Effector memory CD8-positive, alpha-beta T cell (primary cell): Measurements from ENCODE around the gene FAIM2.

Experiments used
- ATAC-seq: fragments of 150-1000 bp; cut with Tn5 transposase; replicated peaks from 2 replicates; pipeline ENCODE4 v1.10.0; 2021; ENCODE audit warnings: mild to moderate bottlenecking, moderate library complexity
- DNase-seq, 3 experiments: peaks; one replicate each; pipeline ENCODE4 v3.0.0; 2021
- H3K27ac Mint-ChIP-seq, 2 donors: one replicate each; pipeline ENCODE4 v1.8.0; 2022; ENCODE audit warnings: mild to moderate bottlenecking in 2 of 2, mixed read lengths in 2 of 2, moderate library complexity in 2 of 2
- H3K27me3 Mint-ChIP-seq, 2 donors: one replicate each; pipeline ENCODE4 v1.8.0; 2022; ENCODE audit warnings: mixed read lengths in 2 of 2
- H3K36me3 Mint-ChIP-seq: one replicate; pipeline ENCODE4 v1.8.0; 2022; ENCODE audit warnings: mild to moderate bottlenecking, moderate library complexity, mixed read lengths; ENCODE audit not compliant: insufficient read depth
- H3K4me1 Mint-ChIP-seq, 2 donors: one replicate each; pipeline ENCODE4 v1.8.0; 2022; ENCODE audit warnings: low read depth in 2 of 2, mixed read lengths in 2 of 2
- H3K4me3 Mint-ChIP-seq, 2 donors: one replicate each; pipeline ENCODE4 v1.8.0; 2022; ENCODE audit warnings: mild to moderate bottlenecking in 2 of 2, mixed read lengths in 2 of 2, moderate library complexity in 2 of 2
- H3K9me3 Mint-ChIP-seq, 2 donors: one replicate each; pipeline ENCODE4 v1.8.0; 2022; ENCODE audit warnings: mixed read lengths in 2 of 2

The FAIM2 gene

GRCh38 chr12:49920241-49920914, 16.7 kb upstream of the FAIM2 start:
- H3K9me3 Mint-ChIP-seq, result no peaks in the 10 kb centered on the region
- no peak overlapping the region for H3K27ac Mint-ChIP-seq
- DNase-seq (no peak), ATAC-seq (no peak)
- H3K36me3 Mint-ChIP-seq, result no peaks in the 10 kb centered on the region
- H3K4me1 Mint-ChIP-seq, result no peaks in the 10 kb centered on the region
- H3K27me3 Mint-ChIP-seq, result peaks cover 20 to 53% of the 10 kb centered on the region in 2 donors
- H3K4me3 Mint-ChIP-seq, result no peak overlapping the region

- ATAC-seq (no peak), DNase-seq (no peak)
- H3K27ac Mint-ChIP-seq, result no peak overlapping the region
- H3K27me3 Mint-ChIP-seq, result peaks cover 20 to 51% of the 10 kb centered on the region in 2 donors
- no peaks in the 10 kb centered on the region for H3K36me3 Mint-ChIP-seq
- H3K4me3 Mint-ChIP-seq, result no peak overlapping the region
- no peaks in the 10 kb centered on the region for H3K9me3 Mint-ChIP-seq
- no peaks in the 10 kb centered on the region for H3K4me1 Mint-ChIP-seq
Measured at GRCh38 chr12:49917788-49918173, 14.1 kb upstream of the FAIM2 start.

- no peaks in the 10 kb centered on the region for H3K9me3 Mint-ChIP-seq
Measured at GRCh38 chr12:49917166-49917787, 13.6 kb upstream of the FAIM2 start.

GRCh38 chr12:49916129-49916919, 12.6 kb upstream of the FAIM2 start:
- H3K27ac Mint-ChIP-seq, result no peak overlapping the region
- H3K4me3 Mint-ChIP-seq, result no peak overlapping the region
- no peaks in the 10 kb centered on the region for H3K4me1 Mint-ChIP-seq
- ATAC-seq, result no peak
- H3K9me3 Mint-ChIP-seq, result no peaks in the 10 kb centered on the region
- no peak for DNase-seq
- peaks cover 29 to 57% of the 10 kb centered on the region in 2 donors for H3K27me3 Mint-ChIP-seq
- H3K36me3 Mint-ChIP-seq, result no peaks in the 10 kb centered on the region

More at GRCh38 chr12:49917166-49917787, 13.6 kb upstream of the FAIM2 start:
- Mint-ChIP-seq H3K4me1 (no peaks in the 10 kb centered on the region), H3K4me3 (no peak overlapping the region), H3K36me3 (no peaks in the 10 kb centered on the region), H3K27me3 (peaks cover 22 to 51% of the 10 kb centered on the region in 2 donors), H3K27ac (no peak overlapping the region)
- no peak for DNase-seq
- ATAC-seq, result no peak

GRCh38 chr12:49912345-49913255, 8.9 kb upstream of the FAIM2 start:
- Mint-ChIP-seq H3K27me3 (peaks cover 15 to 54% of the 10 kb centered on the region in 2 donors), H3K4me1 (no peaks in the 10 kb centered on the region), H3K27ac (no peak overlapping the region), H3K4me3 (no peak overlapping the region), H3K36me3 (no peaks in the 10 kb centered on the region), H3K9me3 (no peaks in the 10 kb centered on the region)
- no peak for DNase-seq
- no peak for ATAC-seq

GRCh38 chr12:49911213-49911605, 7.5 kb upstream of the FAIM2 start:
- ATAC-seq (no peak), DNase-seq (no peak)
- H3K36me3 Mint-ChIP-seq, result no peaks in the 10 kb centered on the region
- H3K4me3 Mint-ChIP-seq, result no peak overlapping the region
- H3K27ac Mint-ChIP-seq, result peak overlapping the region in 1 of 2 donors; percentile 14
- no peaks in the 10 kb centered on the region for H3K4me1 Mint-ChIP-seq
- H3K9me3 Mint-ChIP-seq, result no peaks in the 10 kb centered on the region
- peaks cover 9 to 54% of the 10 kb centered on the region in 2 donors for H3K27me3 Mint-ChIP-seq

GRCh38 chr12:49910331-49911212, 6.9 kb upstream of the FAIM2 start:
- Mint-ChIP-seq H3K27ac (peak overlapping the region in 1 of 2 donors; percentile 14), H3K4me3 (no peak overlapping the region), H3K4me1 (peaks cover 0 to 2% of the 10 kb centered on the region in 2 donors), H3K27me3 (peaks cover 9 to 61% of the 10 kb centered on the region in 2 donors), H3K36me3 (no peaks in the 10 kb centered on the region), H3K9me3 (no peaks in the 10 kb centered on the region)
- no peak for DNase-seq
- no peak for ATAC-seq

GRCh38 chr12:49909826-49910225, 6.1 kb upstream of the FAIM2 start:
- DNase-seq (no peak), ATAC-seq (no peak)
- Mint-ChIP-seq H3K4me3 (no peak overlapping the region), H3K9me3 (no peaks in the 10 kb centered on the region), H3K27me3 (peaks cover 9 to 68% of the 10 kb centered on the region in 2 donors), H3K4me1 (peaks cover 0 to 2% of the 10 kb centered on the region in 2 donors), H3K27ac (no peak overlapping the region), H3K36me3 (no peaks in the 10 kb centered on the region)

GRCh38 chr12:49909356-49909755, 5.7 kb upstream of the FAIM2 start:
- no peaks in the 10 kb centered on the region for H3K9me3 Mint-ChIP-seq
- ATAC-seq (no peak), DNase-seq (no peak)
- H3K36me3 Mint-ChIP-seq, result no peaks in the 10 kb centered on the region
- H3K27ac Mint-ChIP-seq, result no peak overlapping the region
- H3K4me3 Mint-ChIP-seq, result no peak overlapping the region
- H3K27me3 Mint-ChIP-seq, result peaks cover 9 to 73% of the 10 kb centered on the region in 2 donors
- peaks cover 4 to 6% of the 10 kb centered on the region in 2 donors for H3K4me1 Mint-ChIP-seq

- no peaks in the 10 kb centered on the region for H3K9me3 Mint-ChIP-seq
- no peak overlapping the region for H3K4me3 Mint-ChIP-seq
- H3K4me1 Mint-ChIP-seq, result peaks cover 11 to 13% of the 10 kb centered on the region in 2 donors
- H3K27ac Mint-ChIP-seq, result no peak overlapping the region
- peaks cover 8 to 72% of the 10 kb centered on the region in 2 donors for H3K27me3 Mint-ChIP-seq
- no peaks in the 10 kb centered on the region for H3K36me3 Mint-ChIP-seq
- DNase-seq, result no peak
- ATAC-seq, result no peak
Measured at GRCh38 chr12:49907352-49907751, 3.7 kb upstream of the FAIM2 start.

- H3K36me3 Mint-ChIP-seq, result no peaks in the 10 kb centered on the region
- DNase-seq (no peak), ATAC-seq (no peak)
- H3K4me3 Mint-ChIP-seq, result peak overlapping the region; percentile 4 to 15
- no peaks in the 10 kb centered on the region for H3K9me3 Mint-ChIP-seq
- H3K27me3 Mint-ChIP-seq, result peaks cover 0 to 59% of the 10 kb centered on the region in 2 donors
- no peak overlapping the region for H3K27ac Mint-ChIP-seq
- peaks cover 11 to 13% of the 10 kb centered on the region in 2 donors for H3K4me1 Mint-ChIP-seq
Measured at GRCh38 chr12:49905718-49906314, 2.1 kb upstream of the FAIM2 start.

GRCh38 chr12:49904601-49905000, 901 bp upstream of the FAIM2 start:
- H3K4me1 Mint-ChIP-seq, result peaks cover 11 to 13% of the 10 kb centered on the region in 2 donors
- no peaks in the 10 kb centered on the region for H3K36me3 Mint-ChIP-seq
- no peak for ATAC-seq
- H3K27ac Mint-ChIP-seq, result peak overlapping the region; percentile 56 to 70
- H3K9me3 Mint-ChIP-seq, result no peaks in the 10 kb centered on the region
- H3K4me3 Mint-ChIP-seq, result peak overlapping the region; percentile 83 to 85
- DNase-seq, result no peak
- peaks cover 0 to 55% of the 10 kb centered on the region in 2 donors for H3K27me3 Mint-ChIP-seq
